Nucleus accumbens (tissue), 56 donors: ENCODE data around the gene SH3D21.

Source experiments
- DNase-seq, 56 donors: peaks; one replicate each; lab custom pipeline; 2025; lab: John Stamatoyannopoulos, UW

Gene SH3D21

DNA sequence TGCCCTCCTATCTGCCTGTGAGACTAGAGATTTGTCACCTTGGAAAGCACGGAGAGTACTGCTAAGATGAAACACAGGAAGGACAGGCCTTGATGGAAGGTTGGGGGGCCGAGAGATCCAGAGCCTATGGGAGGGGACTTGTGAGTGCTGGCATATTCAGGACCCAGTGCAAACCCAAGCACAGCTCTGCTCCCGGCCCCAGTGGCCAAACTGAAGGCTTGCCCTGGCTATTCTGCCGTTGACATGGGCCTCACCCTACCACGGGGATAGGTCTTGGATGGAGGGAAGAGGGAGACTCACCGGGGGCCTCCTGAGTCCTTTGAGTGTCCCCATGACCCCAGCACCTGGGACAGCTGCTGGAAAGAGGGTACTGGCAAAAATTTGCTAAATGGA is 21.9 kb downstream of the SH3D21 start:
- DNase-seq = no peak

DNA sequence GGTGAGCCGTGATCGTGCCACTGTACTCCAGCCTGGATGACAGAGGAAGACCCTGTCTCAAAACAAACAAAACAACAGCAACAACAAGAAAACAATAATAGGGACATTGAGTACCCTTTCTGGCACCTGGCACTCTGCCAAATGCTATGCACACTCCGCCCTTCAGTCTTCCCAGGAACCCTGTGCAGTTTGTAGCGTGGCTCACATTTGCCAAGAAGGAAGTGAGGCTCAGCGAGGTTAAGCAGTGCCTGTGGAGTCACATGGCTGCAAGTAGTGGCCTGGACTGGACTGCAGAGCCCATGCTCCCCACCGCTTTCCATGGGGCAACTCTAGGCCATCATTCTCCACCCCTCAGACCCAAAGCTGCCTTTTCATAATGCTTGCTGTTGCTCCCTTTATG is 22.5 kb downstream of the SH3D21 start:
- DNase-seq = peak in 4 of 56 donors; percentile 5 to 28 (median 16)

- no peak for DNase-seq
Observed at GRCh38 chr1:36329817-36330216, 23.6 kb downstream of the SH3D21 start.

GRCh38 chr1:36330940-36331339 is 24.8 kb downstream of the SH3D21 start:
- no peak for DNase-seq

DNA sequence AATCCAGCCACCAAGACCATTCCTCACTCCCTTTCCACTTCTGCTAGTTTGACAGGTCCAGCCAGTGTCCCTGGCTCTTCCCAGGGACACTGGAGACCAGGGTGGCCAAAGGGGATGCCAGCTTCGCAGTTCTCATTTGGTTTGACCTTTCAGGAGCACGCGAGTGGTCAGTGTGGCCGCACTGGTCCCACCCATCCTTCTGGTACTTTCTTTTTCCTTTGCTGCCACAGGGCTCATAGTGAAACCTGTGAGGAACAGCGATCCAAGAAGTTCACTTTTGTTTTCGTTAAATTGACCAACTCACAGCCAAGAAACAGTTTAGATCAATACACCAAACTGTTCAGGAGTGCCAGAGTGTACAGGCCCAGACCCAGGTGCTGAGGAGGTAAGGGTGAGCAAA is 31.7 kb downstream of the SH3D21 start:
- no peak for DNase-seq

DNA sequence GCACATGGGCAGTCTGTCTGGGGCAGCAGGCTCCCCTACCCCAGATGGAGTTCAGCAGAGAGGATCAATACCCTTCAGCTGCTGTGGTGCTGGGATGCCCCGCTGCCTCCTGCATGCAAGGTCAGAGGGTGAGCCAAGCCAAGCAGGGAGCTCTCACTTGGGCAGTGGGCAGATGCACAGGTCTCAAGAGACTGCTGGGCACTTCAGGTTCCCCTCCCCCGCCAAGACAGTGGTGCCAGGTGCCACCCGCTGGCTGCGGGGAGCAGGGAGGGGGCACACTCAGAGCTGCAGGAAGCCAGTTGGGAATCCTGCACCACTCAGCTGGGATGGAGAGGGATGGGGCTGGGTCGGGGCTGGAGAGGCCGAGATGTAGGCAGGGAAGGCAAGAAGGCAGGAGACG is 33.0 kb downstream of the SH3D21 start:
- DNase-seq = no peak

DNA sequence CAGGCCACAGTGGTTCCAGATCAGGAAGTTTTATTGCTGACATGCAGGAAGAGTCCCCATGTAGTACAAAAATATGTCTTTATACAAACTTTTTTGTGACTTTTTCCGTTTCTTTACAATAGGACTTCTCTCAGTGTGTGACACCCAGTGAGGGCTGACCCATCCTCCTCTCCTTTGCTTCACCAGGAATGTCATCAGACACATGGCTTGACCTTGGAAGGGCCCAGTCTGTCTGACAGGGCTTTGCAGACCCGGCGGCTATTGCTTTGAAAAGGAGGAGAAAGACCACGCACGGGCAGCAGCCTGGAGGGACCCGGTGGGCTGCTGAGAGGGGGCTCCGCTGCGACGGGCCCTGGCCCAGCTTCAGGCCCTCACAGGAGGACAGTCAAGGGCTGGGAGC is 33.4 kb downstream of the SH3D21 start:
- no peak for DNase-seq

- no peak for DNase-seq
Observed at GRCh38 chr1:36341626-36342320, 35.6 kb downstream of the SH3D21 start.

DNA sequence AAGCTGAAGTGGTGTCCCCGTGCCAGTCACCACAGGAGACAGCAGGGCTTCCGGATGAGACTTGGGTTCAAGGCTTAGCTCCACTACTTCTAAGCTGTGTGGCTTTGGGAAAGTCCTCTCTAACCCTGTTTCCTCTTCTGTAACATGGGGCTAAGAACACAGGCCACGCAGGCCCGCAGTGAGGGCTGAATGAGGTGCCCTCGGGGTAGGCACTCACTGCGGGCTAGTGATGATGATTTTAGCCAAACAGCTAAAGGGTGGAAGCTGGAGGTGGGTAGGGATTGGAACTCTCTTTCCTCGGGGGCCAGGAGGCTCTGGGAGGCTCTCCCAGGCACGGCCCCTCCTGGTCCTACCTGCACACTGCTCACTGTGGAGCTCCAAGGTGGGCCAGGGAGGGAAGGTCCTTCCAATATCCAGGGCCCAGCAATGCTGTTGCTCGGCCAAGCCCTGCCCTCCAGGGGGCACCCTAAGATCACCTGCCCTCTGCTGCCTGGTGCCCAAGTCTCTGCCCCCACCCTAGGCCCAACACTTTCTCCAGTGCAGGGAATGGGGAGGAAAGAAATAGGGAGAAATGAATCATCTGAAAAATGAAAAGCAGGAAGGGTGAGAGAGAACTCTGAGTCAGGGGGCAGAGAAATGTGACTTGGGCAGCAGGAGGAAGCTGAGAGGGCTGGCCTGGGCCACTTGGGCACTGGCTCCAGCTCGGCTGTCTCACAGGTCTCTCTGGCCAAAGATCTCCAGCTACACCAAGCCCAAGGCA is 36.4 kb downstream of the SH3D21 start:
- peak in 20 of 56 donors; percentile 7 to 55 (median 24) for DNase-seq

DNA sequence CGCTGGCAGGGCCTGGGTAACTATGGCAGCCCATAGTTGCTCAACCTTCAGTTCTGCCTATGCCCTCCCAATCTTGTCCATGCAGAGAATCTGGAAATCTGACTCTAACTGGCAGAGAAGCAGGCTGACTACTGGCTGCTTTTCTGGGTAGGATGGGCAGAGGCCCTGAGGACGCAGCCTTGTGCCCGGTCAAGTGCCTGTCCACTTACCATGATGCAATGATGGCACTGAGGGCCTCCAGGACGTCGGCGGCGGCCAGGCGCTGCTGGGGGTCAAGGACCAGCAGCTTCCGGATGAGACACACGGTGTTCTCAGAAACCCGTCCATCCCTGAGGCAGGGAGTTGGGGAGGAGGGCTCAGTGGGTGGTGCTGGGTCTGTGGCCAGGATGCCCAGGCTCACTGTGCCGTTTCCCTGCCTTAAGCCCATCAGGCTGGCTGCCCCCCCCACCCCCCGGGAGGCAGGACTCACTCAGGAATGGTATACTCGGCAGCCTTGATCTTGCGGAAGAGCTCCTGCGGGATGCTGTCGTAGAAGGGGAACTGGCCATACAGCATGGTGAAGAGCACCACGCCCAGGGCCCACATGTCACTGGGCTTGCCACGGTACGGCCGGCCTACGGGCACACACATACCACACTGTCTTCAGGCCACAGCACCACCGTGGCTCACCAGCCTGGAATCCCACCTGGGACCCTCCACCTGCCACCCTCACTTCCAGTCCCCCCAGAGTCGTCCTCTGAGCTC is 37.7 kb downstream of the SH3D21 start:
- no peak for DNase-seq

- DNase-seq = no peak
Observed at GRCh38 chr1:36344395-36344680, 38.2 kb downstream of the SH3D21 start.

DNA sequence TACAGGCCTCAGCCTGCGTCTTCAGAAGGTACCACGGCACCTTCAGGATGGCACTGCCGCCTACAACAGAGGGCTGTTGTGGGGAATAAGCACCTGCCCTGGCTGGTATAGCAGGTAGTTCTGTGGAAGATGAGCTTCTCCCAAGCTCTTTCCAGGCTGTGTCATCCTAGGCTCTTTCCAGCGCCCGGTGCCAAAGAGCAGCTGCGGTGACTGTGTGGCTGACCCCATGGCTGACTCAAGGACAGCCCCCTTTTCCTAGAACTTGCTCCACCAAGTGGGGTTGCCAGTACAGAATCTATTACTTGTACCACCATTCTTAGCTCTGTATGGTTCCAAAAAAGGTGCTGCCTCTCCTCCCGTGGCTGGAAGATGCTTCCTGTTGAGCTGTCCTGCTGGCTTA is 39.2 kb downstream of the SH3D21 start:
- no peak for DNase-seq

DNA sequence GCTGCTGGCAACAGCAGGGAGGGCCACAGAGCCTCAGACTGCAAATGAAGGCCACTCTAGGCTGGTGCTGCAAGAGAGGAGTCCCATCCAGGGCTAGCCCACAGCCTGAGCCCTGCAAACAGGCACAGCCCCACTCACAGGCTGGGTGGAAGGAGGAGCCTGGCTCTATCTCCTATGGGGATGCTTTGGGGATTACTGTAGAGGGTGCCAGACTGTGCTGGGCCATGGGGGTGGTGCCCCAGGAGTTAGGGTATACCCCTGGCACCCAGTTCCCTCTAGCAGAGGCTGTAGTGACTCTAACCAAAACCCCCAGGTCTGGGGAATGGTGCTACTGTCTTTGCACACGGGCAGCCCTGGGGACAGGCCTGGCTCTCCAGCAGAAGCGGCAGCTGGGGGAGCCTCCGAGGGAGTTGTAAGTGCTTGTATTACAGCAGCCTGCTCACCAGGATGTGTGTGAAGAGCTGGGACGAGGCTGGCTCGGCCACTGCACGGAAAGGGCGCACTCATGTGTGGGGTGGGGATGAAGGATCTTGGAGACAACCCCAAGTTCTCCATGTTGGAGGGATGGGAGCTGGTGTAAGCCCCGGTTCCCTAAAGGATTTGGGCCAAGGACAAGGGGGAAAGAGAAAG is 40.7 kb downstream of the SH3D21 start:
- no peak for DNase-seq

DNA sequence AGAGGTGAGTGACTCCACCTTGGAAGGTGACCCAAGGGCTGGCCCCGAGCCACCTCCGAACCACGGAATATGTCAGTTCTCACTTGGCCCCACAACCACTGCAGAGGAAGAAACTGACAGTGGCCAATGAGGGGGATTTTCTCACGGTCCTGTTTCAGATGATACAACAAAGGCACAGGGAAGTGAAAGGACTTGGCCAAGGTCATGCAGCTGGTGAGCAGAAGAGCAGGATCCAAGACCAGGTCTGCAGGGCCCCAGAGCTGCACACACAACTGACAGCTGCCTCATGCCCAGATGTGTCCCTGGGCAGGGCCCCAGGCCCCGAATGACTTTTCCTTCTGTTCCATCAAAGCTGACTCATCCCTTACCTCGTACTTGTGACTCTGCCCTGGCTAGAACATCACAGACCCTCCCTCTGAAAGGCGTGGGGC is 43.1 kb downstream of the SH3D21 start:
- DNase-seq = no peak

GRCh38 chr1:36349839-36350238 is 43.7 kb downstream of the SH3D21 start:
- DNase-seq = peak in 2 of 56 donors; percentile 12 to 13

DNA sequence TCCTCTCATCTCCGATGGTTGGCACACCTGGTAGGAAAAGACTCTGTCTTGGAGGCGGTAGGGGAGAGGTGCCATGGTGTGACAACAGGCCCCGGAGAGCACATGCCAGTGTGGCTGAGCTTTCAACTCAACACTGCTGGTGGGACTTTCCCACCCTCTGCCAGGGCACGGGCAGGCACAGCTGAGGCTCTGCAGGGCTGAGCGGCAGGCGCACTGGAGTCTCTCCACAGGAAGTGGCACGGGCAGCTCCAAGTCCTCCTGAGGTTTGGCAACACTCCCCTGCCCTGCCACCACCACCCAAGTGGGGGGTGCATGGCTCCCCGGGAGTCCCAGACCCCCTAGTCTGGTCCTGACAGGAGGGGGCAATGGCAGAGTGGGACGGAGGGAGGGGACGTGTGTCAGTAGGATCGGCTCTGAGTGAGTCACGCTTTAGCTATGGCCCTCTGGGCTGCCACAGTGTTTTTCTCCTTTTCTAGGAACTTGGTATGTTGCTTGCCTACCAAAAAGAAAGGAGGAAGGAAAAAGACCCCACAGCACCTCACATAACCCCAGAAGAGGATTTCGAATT is 44.6 kb downstream of the SH3D21 start:
- peak in 1 of 56 donors; percentile 16 for DNase-seq

GRCh38 chr1:36351227-36351977 is 45.2 kb downstream of the SH3D21 start:
- peak in 11 of 56 donors; percentile 3 to 37 (median 16) for DNase-seq

DNA sequence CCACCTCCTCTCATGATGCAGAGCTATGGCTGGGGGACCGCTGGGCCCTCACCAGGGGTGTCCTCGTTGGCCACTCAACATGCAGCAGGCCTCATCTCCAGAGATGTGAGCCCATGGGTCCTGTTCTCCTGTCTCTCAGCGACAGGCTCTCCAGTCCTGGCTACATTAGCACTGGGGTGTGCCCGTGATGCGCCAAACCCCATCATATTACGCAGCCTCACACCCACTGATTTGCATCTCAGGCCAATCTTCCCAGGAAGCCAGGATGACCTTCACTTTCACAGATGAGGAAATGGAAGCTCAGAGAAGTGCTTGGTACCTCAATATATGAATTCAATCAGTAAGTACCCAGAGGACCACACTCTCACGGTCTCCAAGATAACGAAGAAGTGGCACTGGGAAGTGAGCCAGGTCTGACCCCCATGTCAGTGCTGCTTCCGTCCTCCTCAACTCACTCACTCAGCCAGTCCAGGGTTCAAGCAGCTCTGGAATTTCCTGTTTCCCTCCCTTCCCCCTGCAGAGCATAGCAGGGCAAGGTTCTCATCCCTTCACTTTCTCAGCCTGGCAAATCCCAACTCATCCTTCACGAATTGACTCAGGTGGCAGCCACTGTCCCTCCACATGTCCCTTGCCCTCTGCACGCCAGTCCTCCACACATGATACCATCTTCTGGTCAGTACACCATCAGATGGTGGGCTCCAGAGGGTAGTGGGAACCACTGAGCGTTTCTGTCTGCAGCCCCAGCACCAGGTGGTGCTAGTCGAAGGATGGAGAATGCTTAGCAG is 46.1 kb downstream of the SH3D21 start:
- DNase-seq = no peak
